ENCODE data around the gene KRT78.
"Not testable (repeated sequence)": the region's sequence is repeated elsewhere in the genome, so short reads cannot be mapped to it uniquely, and the experiment has no call there.

Gene KRT78

DNA sequence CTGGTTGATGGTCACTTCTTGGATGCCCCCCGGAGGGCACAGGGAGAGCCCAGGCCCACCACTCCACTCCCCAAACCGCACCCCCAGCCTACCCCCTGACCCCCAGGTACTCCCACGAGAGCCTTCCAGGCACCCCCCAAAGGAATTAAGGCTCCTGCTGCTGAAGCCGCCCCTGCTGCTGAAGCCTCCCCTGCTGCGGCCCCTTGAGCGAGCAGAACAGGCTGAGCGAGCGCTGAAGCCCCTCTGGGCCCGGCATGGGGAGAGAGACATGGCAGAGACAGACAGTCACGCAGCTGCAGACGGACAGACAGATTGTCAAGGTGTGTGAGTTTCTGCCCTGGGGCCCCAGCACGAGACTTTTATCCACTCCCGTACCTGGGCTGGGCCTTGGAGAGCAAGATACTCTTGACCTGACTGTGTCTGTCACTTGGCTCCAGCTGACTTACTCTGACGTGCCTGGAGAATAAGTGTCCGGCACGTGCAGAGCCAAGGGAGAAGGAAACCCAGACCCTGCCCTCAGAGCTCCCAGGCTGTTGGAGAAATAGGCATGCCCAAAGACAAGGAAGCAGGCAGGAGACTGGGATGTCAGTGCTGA, at the start of gene KRT78:
TSS of gene KRT78 (minus strand) at position 334 of the 595 bp plus-strand sequence. CDS start at position 270, 64 bp downstream.
- no peak for DNase-seq

GRCh38 chr12:52896190-52897100, 47.7 kb upstream of the KRT78 start:
- DNase-seq, result no peak

GRCh38 chr12:52895726-52896189, 47.0 kb upstream of the KRT78 start:
- DNase-seq, result no peak

DNA sequence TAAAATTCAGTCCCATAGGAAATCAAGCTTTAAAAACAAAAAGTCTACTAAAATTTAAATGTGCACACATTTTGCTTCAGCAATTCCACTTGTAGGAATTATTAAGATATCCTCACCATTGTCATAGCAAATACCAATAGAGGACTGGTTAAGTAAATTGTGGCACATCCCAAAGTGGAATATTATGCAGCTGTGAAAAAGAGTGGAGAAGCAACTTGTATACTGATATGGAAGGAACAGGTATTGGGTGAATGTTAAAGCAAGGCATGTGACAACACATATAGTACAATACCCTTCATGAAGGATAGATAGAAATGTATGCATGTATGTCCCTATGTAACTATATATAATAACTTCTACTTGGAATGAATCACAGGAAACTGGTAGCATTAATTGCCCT, 44.2 kb upstream of the KRT78 start:
- DNase-seq, result no peak

DNA sequence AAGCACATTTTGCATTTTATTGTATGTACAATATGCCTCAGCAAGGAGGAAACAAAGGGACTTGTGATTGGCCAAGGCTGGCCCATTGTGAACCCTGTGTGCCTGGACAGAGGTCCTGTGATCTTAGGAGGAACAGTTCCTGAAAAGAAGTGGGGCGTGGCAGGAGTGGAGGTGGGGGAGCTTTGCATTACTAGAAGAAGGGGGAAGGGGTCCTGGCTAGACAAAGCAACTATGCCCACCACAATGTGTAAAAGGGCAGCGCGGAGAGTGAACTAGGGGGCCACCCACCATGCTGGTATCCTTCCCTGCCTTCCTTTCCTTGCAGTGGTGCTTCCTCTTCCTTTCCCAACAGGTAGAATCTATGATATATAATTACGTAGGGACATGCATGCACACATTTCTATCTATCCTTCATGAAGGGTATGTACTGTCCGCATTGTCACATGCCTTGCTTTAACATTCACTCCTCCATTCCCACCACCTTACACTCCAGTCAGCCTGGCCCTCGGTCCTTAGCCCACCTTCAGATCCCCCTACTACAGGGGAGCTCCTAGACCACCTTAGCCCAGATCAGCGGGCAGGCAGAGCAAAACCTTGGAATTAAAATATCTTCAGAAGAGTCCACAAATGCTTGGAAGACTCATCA, 43.5 kb upstream of the KRT78 start:
- DNase-seq, result no peak

- no peak for DNase-seq
Measured at GRCh38 chr12:52891044-52891443, 42.2 kb upstream of the KRT78 start.

DNA sequence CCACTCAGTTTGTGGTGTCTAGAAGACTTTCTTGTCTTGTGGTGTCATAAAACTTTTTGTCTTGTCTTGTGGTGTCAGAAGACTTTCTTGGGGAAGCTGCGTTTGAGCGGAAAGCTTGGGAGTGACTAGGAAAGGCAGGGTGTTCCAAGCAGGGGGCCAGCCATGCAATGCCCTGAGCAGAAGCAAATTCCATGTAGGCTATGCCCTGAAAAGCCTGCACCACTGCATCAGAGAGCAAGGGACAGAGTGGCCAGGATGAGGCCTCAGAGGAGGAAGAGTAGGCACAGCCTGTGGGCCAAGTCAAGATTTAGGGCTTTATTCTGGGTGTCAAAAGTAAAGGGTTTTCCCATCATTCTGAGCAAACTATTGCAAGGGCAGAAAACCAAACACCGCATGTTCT, 41.6 kb upstream of the KRT78 start:
- DNase-seq, result no peak

DNA sequence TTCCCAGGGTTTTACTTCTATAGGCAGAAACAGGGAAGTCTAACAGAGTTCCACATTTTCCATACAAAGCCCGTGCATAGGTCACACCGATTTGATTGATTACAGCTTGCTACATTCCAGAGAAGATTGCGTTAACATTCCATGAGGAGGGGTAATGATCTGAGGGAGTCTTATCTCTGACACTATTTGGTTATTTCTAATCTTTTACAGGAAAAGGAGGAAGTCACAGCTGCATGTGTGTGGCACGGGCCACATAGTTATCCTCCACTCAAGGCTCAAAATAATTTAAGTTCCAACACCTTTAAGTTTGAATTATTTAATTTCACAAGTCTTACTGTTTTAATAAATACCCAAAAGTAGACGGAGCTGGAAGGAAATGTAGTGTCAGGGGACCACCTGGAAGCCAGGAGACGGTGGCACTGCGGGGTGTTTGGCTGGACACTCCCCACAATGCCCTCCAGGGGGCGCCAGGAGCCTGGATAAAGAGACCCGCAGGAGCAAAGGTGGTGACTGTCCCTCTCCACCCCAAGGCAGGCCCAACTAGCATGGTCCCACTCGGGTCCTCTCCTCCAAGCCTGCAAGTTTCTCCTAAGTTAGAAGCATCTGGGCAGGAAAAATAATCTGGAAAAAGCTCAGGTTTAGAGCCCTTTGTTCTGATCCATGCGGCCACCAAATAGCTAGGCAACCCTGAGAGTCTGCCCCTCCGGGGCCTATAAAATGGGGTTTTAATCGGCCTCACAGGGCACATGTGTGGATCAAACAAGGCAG, 35.9 kb upstream of the KRT78 start:
- DNase-seq, result peak; percentile 87 to 88

GRCh38 chr12:52880499-52880898, 31.7 kb upstream of the KRT78 start:
- DNase-seq, result not testable (repeated sequence)

DNA sequence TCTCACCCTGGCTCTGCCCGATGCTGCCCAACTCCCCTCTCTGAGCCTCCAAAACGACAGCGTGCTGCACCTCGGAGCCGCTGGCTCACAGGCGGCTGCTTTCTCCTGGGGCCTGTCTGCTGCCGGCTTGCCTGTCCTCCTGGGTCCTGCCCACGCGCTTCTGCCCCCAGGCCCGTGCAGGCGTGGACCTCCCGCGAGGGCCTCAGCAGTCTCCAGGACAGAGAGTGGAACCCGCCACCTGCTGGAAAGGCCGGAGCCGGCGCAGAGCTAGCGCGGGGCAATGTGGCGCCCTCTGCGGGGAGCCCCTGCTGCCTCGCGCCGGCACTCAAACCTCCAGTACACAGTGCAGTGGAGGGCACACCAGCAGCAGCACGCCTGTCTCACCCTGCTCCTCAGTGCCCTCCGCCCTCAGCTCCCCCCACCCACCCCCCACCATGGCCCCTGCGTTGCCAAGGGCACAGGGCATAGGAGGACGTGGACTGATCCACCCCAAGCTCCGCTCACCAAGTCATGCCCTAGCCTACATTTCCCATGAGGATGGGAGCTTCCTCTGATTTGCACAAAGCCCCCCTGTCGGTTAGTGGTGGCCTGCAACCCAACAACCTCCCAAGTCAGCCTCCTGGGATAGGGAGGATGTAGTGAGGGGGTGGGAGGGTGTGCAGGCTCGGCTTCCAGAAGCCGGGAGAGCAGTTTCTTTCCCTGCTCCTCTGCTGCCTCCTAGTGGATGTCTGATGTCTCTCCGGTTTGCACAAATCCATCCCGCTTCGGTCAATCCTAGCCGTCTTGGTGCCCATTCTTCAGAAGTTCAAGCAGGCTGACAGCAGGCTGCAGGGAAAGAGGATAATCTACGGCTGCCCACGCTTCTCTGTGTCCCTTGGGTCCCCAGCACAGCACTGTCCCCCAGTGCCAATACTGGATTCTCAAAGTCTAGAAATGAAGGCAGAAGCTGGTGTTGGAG, 30.9 kb upstream of the KRT78 start:
- peak; percentile 75 to 77 for DNase-seq

DNA sequence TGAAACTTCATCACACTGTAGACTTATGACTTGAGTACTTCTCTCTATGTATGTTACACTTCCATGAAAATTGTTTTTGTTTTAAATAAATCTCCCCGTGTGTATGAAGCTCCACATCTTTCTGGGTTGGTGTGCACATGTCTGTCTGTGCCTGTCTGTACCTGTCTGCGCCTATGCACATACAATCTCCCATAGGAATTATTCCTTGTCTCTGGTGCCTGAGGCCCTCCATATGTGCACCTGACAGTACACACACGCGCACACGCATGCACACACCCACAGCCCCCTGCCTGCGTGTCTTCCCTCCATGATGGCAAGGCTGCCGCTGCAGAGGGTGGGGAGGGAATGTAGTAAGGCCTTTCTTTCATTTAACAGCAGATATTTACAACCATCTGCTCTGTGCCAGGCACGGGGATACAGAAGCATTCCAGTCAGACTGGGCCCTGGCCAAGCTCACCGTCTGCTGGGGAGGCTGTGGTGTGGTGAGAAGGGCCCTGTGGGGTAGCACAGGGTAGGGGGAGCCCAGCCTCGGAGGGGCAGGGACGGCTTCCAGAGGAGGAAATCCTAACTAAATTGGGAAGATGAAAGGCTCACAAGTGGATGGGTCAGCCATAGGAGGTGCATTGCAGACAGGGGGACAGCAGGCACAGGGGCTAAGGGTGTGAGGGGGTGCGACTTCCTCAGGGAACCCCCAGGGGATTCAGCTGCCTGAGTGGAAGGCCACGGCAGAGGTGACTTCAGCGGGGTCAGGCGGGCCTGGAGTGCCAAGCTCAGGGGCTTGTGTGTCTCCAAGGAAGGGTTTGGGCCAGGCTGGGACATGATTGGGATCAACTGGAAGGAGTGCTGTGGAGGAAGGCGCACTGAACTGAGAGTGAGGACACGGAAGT, 30.0 kb upstream of the KRT78 start:
- no peak for DNase-seq

- DNase-seq, result no peak
Measured at GRCh38 chr12:52877242-52877641, 28.4 kb upstream of the KRT78 start.

GRCh38 chr12:52876372-52876771, 27.6 kb upstream of the KRT78 start:
- no peak for DNase-seq

DNA sequence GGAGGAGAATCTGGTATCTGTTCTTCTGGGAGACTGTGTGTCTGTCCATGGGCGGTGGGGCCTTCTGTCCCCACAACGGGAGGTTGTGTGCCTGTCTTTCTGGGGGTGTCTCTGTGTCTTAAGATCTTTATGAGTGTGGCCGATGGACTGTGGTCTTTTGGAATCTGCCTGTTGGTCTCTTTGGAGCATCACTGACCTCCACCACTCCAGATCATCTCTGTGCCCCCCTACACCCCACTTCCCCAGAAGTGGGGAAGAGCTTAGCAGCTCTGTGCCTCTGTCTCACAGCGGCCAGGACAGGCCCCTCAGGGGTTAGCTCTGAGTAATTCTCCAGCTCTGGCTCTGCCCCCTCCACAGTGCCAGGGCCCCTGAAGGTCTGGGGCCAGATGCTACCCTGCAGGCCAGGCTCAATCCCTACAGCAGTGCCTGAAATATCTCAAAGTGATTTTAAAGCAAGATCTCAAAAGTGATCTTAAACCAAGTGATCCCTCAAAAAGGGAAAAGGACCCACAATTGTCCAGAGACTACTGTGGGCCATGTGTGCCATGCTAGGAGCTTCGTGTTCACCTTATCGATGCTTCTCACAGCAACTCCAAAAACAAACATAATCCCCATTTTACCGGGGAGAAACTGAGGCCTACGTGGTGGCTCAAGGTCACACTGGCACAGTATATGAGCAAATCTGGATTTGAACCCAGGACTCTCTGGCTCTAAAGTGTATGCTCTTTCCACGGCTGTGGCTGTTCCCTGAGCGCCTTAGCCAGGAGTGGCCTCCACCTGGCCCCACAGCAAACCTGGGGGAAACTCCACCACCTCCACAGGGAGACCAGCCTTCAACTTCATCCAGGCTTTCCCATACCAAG, 26.0 kb upstream of the KRT78 start:
- DNase-seq, result no peak

- DNase-seq, result peak; percentile 57 to 66
Measured at GRCh38 chr12:52873832-52874572, 25.2 kb upstream of the KRT78 start.

DNA sequence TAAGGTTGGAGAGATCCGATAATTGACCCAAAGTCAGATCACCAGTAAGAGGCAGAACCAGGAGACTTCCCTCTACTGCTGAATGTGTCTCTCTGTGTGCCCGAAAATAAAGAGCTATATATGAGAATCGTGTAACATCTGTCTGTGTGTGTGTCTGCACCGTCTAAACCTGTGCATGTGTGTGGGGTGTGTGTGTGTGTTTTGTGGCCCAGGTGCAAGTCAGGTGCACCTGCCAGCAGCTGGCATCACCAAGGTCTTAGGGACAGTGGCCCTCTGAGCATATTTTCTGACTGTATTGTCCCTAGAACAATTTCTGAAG, 24.7 kb upstream of the KRT78 start:
- no peak for DNase-seq

GRCh38 chr12:52872644-52873389, 24.0 kb upstream of the KRT78 start:
- no peak for DNase-seq

All from stimulated activated CD4-positive, alpha-beta T cell treated with anti-CD3 and anti-CD28 coated beads, Interleukin-2, amount 100 ng/mL, for 24 hours (primary cell).